Suprapubic skin (tissue), 3 donors: ENCODE measurements around the gene PAIP2.

ENCODE experiments used
- POLR2A ChIP-seq, 2 donors: fragments of 450-650 bp; IDR thresholded peaks; one replicate each; pipeline ENCODE4 v1.6.1; 2017; ENCODE audit warnings: antibody characterized with exemption in 2 of 2, mild to moderate bottlenecking in 2 of 2, moderate library complexity in 2 of 2
- TF ChIP-seq, protein P1 (sequence below), 2 donors: fragments of 200-600 bp in 1 of 2; fragments of 450-650 bp in 1 of 2; sonication (generic) in 1 of 2; IDR thresholded peaks; one replicate each; pipeline ENCODE4 v1.5.1; 2016 to 2019; ENCODE audit warnings: antibody characterized with exemption in 2 of 2, mild to moderate bottlenecking in 1 of 2, moderate library complexity in 1 of 2

GRCh38 chr5:139402561-139403158, 61.0 kb downstream of the PAIP2 start:
- TF ChIP-seq, protein P1, sequence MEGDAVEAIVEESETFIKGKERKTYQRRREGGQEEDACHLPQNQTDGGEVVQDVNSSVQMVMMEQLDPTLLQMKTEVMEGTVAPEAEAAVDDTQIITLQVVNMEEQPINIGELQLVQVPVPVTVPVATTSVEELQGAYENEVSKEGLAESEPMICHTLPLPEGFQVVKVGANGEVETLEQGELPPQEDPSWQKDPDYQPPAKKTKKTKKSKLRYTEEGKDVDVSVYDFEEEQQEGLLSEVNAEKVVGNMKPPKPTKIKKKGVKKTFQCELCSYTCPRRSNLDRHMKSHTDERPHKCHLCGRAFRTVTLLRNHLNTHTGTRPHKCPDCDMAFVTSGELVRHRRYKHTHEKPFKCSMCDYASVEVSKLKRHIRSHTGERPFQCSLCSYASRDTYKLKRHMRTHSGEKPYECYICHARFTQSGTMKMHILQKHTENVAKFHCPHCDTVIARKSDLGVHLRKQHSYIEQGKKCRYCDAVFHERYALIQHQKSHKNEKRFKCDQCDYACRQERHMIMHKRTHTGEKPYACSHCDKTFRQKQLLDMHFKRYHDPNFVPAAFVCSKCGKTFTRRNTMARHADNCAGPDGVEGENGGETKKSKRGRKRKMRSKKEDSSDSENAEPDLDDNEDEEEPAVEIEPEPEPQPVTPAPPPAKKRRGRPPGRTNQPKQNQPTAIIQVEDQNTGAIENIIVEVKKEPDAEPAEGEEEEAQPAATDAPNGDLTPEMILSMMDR (IDR thresholded peaks at IDR 0.05) = no peak
- no peak for TF ChIP-seq POLR2A (IDR thresholded peaks at IDR 0.05)
